SH-SY5Y (cell line): Measurements from ENCODE around the gene KCNA4.

Experiments
- GATA2 ChIP-seq: IDR thresholded peaks from 2 replicates; pipeline ENCODE4 v1.6.1; 2011; ENCODE audit warnings: mild to moderate bottlenecking, low read depth, low read length
- GATA3 ChIP-seq: IDR thresholded peaks from 2 replicates; pipeline ENCODE4 v1.6.1; 2011; ENCODE audit warnings: low read depth, mild to moderate bottlenecking, low read length, moderate library complexity

GRCh38 chr11:29996016-29996415, 20.8 kb downstream of the KCNA4 start:
- TF ChIP-seq GATA3, result no peak
- TF ChIP-seq GATA2, result no peak
